Stimulated activated CD4-positive, alpha-beta T cell treated with anti-CD3 and anti-CD28 coated beads, TNF-alpha, amount 100 ng/mL, for 4 hours (primary cell): ENCODE measurements around the gene DNAAF2.
"Not testable (repeated sequence)": the region's sequence is repeated elsewhere in the genome, so short reads cannot be mapped to it uniquely, and the experiment has no call there.

Experiments used
- DNase-seq, 3 experiments: peaks; one replicate each; pipeline ENCODE4 v3.0.0-alpha.2; 2020; ENCODE audit warnings: low read depth in 3 of 3

DNAAF2 gene

GRCh38 chr14:49584981-49585640, 49.9 kb downstream of the DNAAF2 start:
- not testable (repeated sequence) for DNase-seq

- DNase-seq: no peak
Observed at GRCh38 chr14:49584058-49584457, 51.0 kb downstream of the DNAAF2 start.

DNA sequence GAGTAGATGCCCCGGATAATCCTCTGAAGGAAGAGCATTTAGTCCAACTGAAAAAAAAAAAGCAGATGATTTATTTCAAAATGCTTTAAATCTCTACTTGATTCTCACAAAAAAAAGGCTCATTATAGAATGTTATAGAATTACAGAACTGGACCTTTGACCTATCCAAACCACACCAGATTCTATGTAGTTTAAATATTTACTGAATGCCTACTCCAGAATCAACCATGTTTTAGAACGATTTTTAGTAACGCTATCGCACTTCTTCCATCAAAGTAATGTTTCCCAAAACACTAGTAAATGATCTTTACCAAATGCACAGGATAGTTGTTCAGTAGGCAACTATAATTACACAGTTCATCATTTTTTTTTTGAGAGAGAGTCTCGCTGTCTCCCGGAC, 51.4 kb downstream of the DNAAF2 start:
- no peak for DNase-seq

DNA sequence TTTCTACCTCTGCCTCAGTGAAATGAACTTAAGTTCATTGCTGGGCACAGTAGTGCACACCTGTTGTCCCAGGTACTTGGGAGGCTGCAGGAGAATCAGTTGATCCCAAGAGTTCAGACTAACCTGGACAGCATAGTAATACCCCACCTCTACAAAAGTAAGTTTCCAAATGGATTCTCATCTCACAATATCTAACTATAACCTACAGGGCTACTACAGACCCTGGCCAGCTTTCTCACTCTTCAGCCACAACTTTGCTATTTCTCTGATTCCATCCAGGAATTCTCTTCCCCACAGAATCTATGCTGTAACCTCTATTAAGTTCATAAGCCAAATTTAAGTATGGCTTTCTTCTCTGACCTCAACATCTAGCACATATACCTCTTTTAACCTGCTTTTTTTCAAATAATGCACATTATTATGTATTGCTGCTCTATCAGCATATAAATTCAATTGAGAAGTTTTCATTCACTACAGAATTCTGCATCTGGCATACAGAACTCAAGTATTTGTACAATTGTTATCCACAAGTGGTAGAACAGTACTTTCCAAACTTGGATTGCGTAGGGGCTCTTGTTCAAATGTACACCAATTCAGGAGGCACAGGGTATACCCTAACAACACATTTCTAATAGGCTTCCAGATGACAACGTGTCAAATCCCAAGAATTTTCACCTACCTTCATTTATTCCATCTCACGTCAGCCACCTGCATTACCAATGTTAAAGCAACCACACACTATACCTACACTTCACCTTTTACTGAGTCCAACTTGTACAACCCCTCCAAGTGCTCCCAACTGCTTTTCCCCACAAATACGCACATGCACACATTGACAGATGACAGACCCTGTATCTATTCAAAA, 52.7 kb downstream of the DNAAF2 start:
- no peak for DNase-seq

DNA sequence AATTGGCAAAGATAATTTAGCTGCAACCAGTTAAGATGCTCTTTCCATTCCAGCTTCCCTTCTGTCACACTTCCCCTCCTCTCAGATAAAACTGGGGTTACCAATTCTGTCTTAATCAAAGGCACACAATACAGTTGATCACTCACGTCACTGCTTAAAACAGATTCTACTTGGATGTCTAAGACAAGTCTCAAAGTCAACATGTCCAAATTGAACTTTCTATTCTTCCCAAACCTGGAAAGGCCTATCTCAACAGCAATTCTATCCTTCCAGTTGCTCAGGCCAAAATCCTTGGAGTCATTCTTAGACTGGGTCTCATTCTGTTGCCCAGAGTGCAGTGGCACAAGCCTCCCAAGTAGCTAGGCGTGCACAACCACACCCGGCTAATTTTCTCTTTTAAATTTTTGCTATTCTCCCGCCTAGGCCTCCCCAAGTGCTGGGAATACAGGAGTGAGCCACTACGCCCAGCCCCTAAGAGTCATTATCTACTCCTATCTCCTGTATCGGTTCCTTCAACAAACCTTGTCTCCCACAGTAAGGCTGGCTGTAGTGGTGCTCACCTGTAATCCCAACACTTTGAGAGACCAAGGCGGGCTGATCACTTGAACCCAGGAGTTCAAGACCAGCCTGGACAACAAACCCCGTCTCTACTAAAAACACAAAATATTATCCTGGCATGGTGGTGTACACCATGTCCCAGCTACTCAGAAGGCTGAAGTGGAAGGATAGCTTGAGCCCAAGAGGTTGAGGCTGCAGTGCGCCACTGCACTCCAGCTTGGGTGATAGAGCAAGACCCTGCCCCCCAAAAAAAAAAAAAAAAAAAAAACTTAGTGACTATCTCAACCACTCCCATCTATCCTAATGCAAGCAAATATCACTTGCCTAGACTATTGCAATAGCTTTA, 53.6 kb downstream of the DNAAF2 start:
- no peak for DNase-seq

DNA sequence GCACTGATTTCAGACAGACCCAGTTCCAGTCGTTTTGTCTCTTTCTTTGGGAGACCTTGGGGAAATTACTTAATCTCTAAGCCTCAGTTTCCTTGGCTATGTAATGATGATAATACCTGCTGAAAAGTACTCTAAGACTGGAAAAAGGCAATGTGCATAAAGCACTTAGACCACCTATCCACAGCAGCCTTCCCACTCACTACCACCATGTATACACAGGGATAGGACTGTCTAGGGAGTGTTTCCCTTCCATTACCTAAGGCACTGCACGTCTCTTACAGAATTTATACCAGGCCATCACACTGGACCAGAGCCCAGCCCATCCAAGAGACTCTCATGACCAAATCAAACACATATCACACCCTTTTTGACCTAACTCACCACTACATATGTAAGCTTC, 55.2 kb downstream of the DNAAF2 start:
- DNase-seq: no peak

- DNase-seq: no peak
Observed at GRCh38 chr14:49578141-49578540, 56.9 kb downstream of the DNAAF2 start.
